Measurements from ENCODE around the gene MAN1A1.
"Not testable (repeated sequence)": the region's sequence is repeated elsewhere in the genome, so short reads cannot be mapped to it uniquely, and the experiment has no call there.

MAN1A1 gene

DNA sequence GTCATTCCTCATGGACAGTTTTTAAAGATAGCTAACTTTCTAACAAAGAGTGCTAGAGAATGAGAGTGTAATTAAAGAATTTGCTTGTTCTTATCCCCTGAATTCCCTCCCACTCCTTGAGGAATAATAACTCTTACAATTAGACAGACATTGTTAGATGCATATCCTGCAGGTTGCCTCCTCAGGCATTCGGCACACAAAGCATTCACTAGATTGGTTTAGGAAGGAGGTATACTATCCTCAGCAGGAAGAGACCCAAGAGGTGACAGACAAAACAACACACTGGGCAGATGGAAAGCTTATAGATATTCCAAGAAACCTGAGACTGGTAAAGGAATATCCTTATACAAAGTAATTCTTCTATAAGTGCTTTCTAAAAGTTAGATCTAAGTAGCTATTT is 162.0 kb downstream of the MAN1A1 start:
- DNase-seq = no peak

GRCh38 chr6:119186490-119186889 is 163.1 kb downstream of the MAN1A1 start:
- no peak for DNase-seq

- no peak for DNase-seq
Measured at GRCh38 chr6:119184008-119184648, 165.4 kb downstream of the MAN1A1 start.

GRCh38 chr6:119183457-119183856 is 166.1 kb downstream of the MAN1A1 start:
- no peak for DNase-seq

DNA sequence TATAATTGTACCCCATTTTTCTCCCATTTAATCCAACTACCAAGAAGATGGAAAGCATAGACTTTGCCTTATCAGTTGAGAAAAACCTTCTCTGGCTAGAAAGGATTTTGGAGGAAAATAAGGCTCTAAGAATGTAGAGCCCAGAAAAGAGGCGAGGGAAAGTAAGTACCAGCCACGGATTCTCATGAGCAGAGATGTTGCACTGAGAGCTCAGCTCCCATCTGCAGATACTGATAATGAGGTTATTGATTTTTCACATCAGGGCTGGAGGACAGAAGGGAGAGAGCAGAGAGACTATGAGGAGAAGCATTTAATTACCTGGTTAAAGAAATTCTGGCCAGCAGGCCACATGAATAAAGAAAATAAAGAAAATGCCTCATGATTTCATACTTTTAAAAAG is 166.7 kb downstream of the MAN1A1 start:
- DNase-seq = no peak

DNA sequence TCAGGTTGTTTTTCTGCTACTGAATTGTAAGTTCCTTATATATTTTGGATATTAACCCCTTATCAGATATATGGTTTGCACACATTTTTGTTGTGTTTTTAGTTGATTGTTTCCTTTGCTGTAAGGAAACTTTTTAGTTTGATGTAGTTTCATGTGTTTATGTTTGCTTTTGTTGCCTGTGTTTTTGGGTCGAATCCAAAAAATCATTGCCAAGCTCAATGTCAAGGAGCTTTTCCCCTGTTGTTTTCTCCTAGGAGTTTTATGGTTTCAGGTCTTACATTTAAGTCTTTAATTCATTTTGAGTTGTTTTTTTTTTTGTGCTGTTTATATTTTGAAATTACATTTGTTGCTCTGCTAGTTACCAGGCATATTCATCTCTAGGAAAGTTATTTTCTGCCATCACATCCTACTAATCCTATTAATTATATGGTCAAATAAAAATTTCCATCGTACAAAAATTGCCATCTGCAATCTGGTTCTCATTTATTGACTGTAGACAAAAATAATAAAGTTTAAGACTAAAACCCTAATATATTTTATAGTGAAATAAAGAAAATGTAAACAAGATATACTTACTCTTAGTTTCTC is 167.3 kb downstream of the MAN1A1 start:
- DNase-seq = no peak

DNA sequence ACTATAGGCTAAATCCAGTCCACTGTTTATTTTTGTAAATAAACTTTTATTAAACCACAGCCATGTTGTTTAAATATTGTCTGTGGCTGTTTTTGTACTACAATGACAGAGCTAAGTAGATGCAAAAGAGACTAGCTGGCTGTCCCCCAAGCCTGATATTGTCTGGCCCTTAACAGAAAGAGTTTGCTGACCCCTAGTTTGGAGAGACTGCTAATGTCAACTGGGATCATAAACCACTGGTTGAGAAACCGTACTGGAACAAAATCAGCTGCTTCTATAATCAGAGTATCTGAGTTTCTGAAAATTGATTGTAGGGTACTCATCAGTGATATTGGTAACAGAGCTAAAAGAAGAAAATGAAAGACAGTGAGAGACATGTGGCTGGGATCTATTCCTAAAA is 168.5 kb downstream of the MAN1A1 start:
- no peak for DNase-seq

- DNase-seq = no peak
Measured at GRCh38 chr6:119179842-119180241, 169.7 kb downstream of the MAN1A1 start.

GRCh38 chr6:119179062-119179461 is 170.5 kb downstream of the MAN1A1 start:
- DNase-seq = no peak

GRCh38 chr6:119176445-119176844 is 173.1 kb downstream of the MAN1A1 start:
- DNase-seq = no peak

GRCh38 chr6:119174879-119175817 is 174.4 kb downstream of the MAN1A1 start:
- peak; percentile 12 for DNase-seq

DNA sequence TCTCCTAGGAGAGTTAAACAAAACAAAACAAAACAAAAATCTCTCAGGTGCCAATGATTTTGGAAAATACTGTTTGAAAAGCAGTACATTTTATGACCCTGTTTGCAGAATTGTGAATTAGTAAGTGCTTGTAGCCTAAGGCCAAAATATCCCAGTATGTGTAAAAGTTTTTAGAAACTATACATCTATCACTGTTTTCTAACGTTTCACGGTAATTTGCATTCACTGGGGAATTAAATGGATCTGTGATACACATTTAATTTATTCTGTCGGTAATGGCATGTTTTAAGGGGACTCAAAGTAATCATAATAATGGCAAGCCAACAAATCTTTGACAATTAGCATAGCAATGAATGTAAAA is 175.5 kb downstream of the MAN1A1 start:
- no peak for DNase-seq

DNA sequence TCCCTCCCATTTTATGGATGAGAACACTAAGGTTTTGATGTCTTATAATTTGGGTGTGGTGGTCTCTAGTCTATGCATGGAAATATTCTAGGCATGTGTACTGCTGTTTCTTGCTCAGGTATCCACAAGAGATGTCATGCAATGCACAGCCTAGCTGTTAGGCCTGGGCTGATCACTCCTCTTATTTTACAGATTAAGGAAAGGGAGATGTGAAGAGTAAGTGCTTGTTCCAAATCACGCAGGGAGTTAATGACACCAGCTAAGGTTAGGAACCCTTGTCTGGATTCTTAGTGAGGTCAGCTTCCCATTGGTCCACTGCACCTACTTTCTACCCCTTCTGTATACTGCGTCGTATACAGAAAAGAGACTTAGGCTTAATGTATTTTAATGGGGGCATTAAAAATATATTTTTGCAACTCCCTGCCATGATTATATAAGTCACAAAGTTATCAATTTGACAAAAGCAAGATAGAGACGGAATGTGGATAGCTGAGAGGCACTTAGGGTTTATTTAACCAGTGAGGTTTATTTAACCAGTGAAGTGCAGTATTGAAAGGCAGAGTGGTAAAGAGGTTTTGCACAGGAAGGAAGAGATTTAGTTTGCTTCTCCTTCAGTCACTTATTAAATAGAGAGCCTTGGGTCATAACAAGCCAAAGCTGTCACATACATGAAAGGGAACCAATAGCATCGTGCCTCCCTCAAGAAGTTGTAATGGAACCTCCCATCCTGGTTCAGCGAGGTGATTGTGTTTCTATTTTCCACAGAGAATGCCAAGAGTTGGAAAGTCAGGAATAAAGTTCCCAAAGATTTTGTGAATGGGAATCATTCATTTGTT is 176.1 kb downstream of the MAN1A1 start:
- DNase-seq = no peak

DNA sequence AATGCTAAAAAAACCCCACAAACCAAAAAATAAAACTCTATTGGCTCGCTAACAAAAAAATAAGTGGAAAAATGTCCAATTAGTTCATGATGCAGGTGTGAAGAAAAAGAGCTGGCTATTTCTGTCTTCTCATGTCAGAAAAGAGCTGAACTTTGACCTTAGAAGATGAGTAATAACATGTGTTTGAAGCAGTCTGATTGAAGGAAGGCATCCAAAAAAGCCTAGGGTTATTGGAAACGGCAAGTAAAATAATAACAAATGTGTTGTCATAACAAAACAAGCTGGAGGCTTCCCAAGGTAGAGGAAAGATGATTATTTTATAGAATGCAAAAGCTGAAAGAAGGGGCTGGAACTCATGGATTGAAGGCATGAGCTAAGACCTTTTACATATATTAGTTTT is 176.7 kb downstream of the MAN1A1 start:
- peak; percentile 7 for DNase-seq

- no peak for DNase-seq
Measured at GRCh38 chr6:119171864-119172588, 177.5 kb downstream of the MAN1A1 start.

DNA sequence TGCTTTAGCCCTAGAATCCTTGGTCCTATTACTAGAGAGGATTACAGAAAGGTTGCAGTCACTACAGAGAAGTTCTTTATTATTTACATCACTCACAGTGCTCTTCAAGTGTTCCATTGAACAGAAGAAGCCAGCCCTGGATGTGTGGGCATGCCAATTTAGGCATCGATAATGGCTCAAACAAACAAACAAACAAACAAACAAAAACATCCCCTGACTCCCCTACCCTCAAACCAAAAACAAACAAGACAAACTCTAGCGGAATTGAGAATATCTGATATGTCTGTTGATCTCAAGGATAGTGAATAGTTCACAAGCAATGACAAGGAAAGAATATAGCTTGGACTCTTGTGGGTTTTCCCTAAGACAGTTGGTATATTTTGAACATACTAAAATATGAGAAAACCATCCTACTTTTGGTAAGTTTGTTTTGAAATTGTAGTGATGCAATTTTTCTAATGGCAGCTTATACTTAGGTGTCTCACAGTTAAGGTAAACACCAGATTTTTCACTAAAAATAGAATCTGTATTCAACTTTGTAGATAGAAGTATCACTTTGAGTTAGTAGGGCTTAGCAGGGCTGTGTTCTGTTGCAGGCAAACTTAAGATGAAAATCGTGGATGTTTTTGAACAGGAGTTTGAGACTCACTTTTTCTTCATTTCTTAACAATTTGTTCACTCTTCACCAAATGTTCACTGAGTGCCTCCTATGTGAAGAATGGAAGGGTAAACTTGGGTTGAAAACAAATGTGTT is 178.3 kb downstream of the MAN1A1 start:
- no peak for DNase-seq

- no peak for DNase-seq
Measured at GRCh38 chr6:119170447-119171087, 179.0 kb downstream of the MAN1A1 start.

DNA sequence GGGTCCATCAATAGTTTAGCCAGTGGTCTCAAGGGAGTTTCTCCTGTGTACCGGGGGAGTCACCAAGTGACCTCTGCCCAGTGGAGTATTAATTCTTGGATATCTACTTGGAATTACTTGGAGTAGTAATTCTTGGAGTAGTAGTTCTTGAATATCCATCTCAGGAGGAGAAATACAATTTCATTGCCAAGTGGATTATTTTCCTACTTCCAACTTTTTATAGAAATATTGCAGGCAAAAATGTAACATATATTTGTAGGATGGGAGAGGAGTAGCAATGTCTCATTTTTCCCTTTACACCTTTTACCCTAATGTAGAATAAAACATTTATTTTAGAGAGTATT is 179.5 kb downstream of the MAN1A1 start:
- no peak for DNase-seq

- not testable (repeated sequence) for DNase-seq
Measured at GRCh38 chr6:119169355-119169754, 180.2 kb downstream of the MAN1A1 start.

DNA sequence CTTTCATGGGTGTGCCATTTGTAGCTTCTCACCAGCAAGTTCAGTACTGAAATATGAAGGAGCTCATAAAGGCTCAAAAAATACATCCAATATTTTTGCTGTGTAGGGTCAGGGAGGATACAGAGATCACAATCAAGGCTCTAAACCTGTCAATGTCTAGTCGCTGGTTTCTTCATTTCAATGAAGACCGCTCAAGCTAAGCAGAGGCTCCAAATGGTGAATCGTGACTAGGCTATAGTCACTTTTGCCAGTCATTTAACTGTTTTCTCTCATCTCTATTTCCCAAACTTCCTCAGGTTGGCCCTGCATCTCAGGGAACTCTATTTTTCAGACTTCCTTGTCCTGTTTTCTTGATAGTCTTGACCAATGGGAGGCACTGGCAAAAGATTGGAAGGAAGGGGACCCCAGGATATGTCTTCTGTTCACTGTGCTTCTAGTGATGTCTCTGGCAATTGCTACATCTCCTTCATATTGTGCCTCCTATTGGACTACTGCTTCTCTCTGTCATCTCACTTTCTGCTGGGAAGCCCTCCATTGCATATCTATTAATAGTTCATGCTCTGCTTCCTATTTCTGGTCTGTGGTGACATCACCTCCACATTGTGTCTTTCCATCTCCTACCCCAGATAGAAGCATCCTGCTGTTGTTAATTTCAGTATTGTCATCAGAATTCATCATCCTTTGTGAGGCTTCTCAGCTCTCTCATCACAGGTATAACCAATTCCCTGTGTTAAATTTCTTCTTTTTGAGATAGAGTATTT is 183.4 kb downstream of the MAN1A1 start:
- DNase-seq = no peak
